HCT116 (cell line): Measurements from ENCODE around the gene GMDS. TPM values are rescaled to one million over a fixed set of nuclear protein-coding genes. Genes with fewer than 3 reads are reported as not detected.

ENCODE experiments used
- ATAC-seq: fragments of 200-7000 bp; cut with Tn5 transposase; 2 replicates; pipeline ENCODE4 v1.9.1; 2020; ENCODE audit warnings: mild to moderate bottlenecking, moderate library complexity
- BruUV-seq: library from RNA; stranded (reverse); fragments of 400-500 nt; replicated peaks from 2 replicates; lab custom pipeline; 2021; lab: Mats Ljungman, UMichigan
- CTCF ChIA-PET: fragments of 300-600 bp; sonication (Branson Sonifier 250); formaldehyde crosslinking; loops from one replicate; lab custom pipeline; 2021; ENCODE audit warnings: antibody characterized with exemption; lab: Charles Lee
- POLR2A ChIA-PET: fragments of 300-600, 350-600 bp; sonication (Branson Sonifier 250); formaldehyde crosslinking; loops from one replicate; lab custom pipeline; 2021; ENCODE audit warnings: antibody characterized with exemption; lab: Charles Lee
- RAD21 ChIA-PET, 2 experiments: fragments of 300-600 bp; sonication (Branson Sonifier 250); formaldehyde crosslinking; loops; one replicate each; lab custom pipeline; 2023; ENCODE audit warnings: low total read pairs in 2 of 2; ENCODE audit not compliant: uncharacterized antibody in 2 of 2, unreplicated experiment in 2 of 2, low non-redundant PET in 1 of 2; lab: Charles Lee
- DNase-seq: peaks from one replicate; pipeline ENCODE4 v3.0.0-alpha.2; 2010; ENCODE audit warnings: low read depth, low spot score
- H2AFZ ChIP-seq: fragments of 200-600 bp; shearing (Covaris generic), sonication (generic); 2 replicates; pipeline ENCODE4 v1.6.1; 2017; ENCODE audit warnings: low read depth, mixed run types, mixed read lengths, antibody characterized with exemption, low read length; ENCODE audit not compliant: poor library complexity, severe bottlenecking
- H3K27ac ChIP-seq: 2 replicates; pipeline ENCODE4 v1.5.1; 2012; ENCODE audit warnings: low read depth, low read length
- H3K27me3 ChIP-seq: fragments of 200-600 bp; sonication (generic); 2 replicates; pipeline ENCODE4 v1.6.1; 2016; ENCODE audit warnings: mixed run types, low read length, mixed read lengths; ENCODE audit not compliant: insufficient read depth
- H3K36me3 ChIP-seq, 2 experiments: fragments of 200-500 bp in 1 of 2; fragments of 200-600 bp in 1 of 2; sonication (Bioruptor generic) in 1 of 2; sonication (generic) in 1 of 2; 2 replicates each; pipeline versions ENCODE4 v1.5.1 to v1.6.1; 2014 to 2016; ENCODE audit warnings: low read length in 2 of 2, inconsistent platforms in 1 of 2, mixed read lengths in 1 of 2, mixed run types in 1 of 2; ENCODE audit not compliant: insufficient read depth in 2 of 2, control insufficient read depth in 1 of 2
- H3K4me1 ChIP-seq, 2 experiments: fragments of 200-600 bp in 1 of 2; sonication (generic) in 1 of 2; 2 replicates each; pipeline versions ENCODE4 v1.5.1 to v1.6.1; 2012 to 2017; ENCODE audit warnings: low read length in 2 of 2, inconsistent platforms in 1 of 2, mild to moderate bottlenecking in 1 of 2, mixed read lengths in 1 of 2, mixed run types in 1 of 2, moderate library complexity in 1 of 2; ENCODE audit not compliant: insufficient read depth in 2 of 2, control insufficient read depth in 1 of 2
- H3K4me2 ChIP-seq: fragments of 200-600 bp; sonication (generic); 2 replicates; pipeline ENCODE4 v1.6.1; 2017; ENCODE audit warnings: mixed run types, low read length, mixed read lengths
- H3K4me3 ChIP-seq, 2 experiments: fragments of 200-600 bp in 1 of 2; sonication (generic) in 1 of 2; replicated peaks in 1 of 2; 2 replicates each; pipeline ENCODE4 v1.5.1; 2011 to 2016; ENCODE audit warnings: low read length in 2 of 2, control low read depth in 1 of 2, low read depth in 1 of 2, mild to moderate bottlenecking in 1 of 2, mixed read lengths in 1 of 2, mixed run types in 1 of 2
- H3K79me2 ChIP-seq: fragments of 200-600 bp; sonication (generic); 2 replicates; pipeline ENCODE4 v1.6.1; 2017; ENCODE audit warnings: mild to moderate bottlenecking, mixed run types, low read length, moderate library complexity, mixed read lengths; ENCODE audit not compliant: insufficient read depth
- H3K9ac ChIP-seq: fragments of 200-600 bp; sonication (generic); 2 replicates; pipeline ENCODE4 v1.6.1; 2016; ENCODE audit warnings: low read length, mixed read lengths
- H3K9me2 ChIP-seq: fragments of 200-600 bp; sonication (generic), shearing (Covaris generic); 2 replicates; pipeline ENCODE4 v1.6.1; 2017; ENCODE audit warnings: mixed run types, mild to moderate bottlenecking, moderate library complexity; ENCODE audit not compliant: insufficient read depth
- H3K9me3 ChIP-seq, 2 experiments: fragments of 200-500 bp in 1 of 2; fragments of 200-600 bp in 1 of 2; sonication (Bioruptor generic) in 1 of 2; sonication (generic) in 1 of 2; 2 replicates each; pipeline ENCODE4 v1.6.1; 2014 to 2017; ENCODE audit warnings: low read length in 2 of 2, mixed read lengths in 2 of 2, inconsistent platforms in 1 of 2, low read depth in 1 of 2, mild to moderate bottlenecking in 1 of 2, mixed run types in 1 of 2, moderate library complexity in 1 of 2; ENCODE audit not compliant: control insufficient read depth in 1 of 2, insufficient read depth in 1 of 2
- H4K20me1 ChIP-seq: fragments of 200-600 bp; sonication (generic), shearing (Covaris generic); 2 replicates; pipeline ENCODE4 v1.6.1; 2017; ENCODE audit warnings: mixed run types, mild to moderate bottlenecking, moderate library complexity; ENCODE audit not compliant: insufficient read depth
- POLR2AphosphoS5 ChIP-seq: IDR thresholded peaks from 2 replicates; pipeline ENCODE4 v1.6.1; 2011; ENCODE audit warnings: mild to moderate bottlenecking, low read depth, low read length, moderate library complexity
- SIN3A ChIP-seq: IDR thresholded peaks from 2 replicates; pipeline ENCODE4 v1.6.1; 2012; ENCODE audit warnings: low read depth
- intact Hi-C: fragments of 100-400 bp; cut with micrococcal nuclease; formaldehyde crosslinking; loops from 2 replicates; pipeline ENCODE4 v1.10.0; 2022
- total RNA-seq: library from RNA; stranded (reverse); gene quantifications from one replicate; pipeline ENCODE4 v1.2.1, GENCODE V29; 2021; ENCODE audit not compliant: unreplicated experiment
- TF ChIP-seq, protein P1 (sequence below), 3 experiments: fragments of 200-600 bp in 1 of 3; sonication (generic) in 1 of 3; IDR thresholded peaks in 2 of 3; conservative IDR thresholded peaks in 1 of 3; 2 replicates each; pipeline ENCODE4 v1.5.1; 2012 to 2017; ENCODE audit warnings: low read depth in 2 of 3, low read length in 2 of 3, antibody characterized with exemption in 1 of 3, borderline replicate concordance in 1 of 3, control low read depth in 1 of 3, mild to moderate bottlenecking in 1 of 3, mixed read lengths in 1 of 3, mixed run types in 1 of 3, moderate library complexity in 1 of 3; ENCODE audit not compliant: insufficient read depth in 1 of 3

Gene GMDS
- total RNA-seq, 1 experiment from 2014 or later, result 34.4 TPM

DNA sequence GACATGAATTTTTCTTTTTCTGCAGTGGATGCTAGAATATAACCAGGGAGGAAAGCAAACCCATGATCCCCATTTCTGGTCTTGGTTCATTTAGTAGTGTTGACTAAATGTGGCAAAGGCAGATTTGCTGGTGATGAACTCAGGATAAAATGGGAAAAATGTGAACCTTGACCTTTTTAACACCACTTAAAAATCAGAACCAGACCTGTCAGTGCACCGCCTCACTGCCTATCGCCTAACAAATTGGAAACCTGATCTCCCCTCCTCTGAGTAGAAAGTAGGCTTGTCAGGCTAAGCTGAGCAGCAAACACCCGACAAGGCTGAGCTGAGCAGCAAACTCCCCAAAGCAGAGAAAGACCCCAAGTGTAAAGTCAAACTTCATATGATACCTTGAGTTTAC, 380.9 kb downstream of the GMDS start (continued):
- TF ChIP-seq, protein P1, sequence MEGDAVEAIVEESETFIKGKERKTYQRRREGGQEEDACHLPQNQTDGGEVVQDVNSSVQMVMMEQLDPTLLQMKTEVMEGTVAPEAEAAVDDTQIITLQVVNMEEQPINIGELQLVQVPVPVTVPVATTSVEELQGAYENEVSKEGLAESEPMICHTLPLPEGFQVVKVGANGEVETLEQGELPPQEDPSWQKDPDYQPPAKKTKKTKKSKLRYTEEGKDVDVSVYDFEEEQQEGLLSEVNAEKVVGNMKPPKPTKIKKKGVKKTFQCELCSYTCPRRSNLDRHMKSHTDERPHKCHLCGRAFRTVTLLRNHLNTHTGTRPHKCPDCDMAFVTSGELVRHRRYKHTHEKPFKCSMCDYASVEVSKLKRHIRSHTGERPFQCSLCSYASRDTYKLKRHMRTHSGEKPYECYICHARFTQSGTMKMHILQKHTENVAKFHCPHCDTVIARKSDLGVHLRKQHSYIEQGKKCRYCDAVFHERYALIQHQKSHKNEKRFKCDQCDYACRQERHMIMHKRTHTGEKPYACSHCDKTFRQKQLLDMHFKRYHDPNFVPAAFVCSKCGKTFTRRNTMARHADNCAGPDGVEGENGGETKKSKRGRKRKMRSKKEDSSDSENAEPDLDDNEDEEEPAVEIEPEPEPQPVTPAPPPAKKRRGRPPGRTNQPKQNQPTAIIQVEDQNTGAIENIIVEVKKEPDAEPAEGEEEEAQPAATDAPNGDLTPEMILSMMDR (IDR thresholded peaks at IDR 0.05 in 2 of 3, conservative IDR thresholded peaks at IDR 0.05 in 1 of 3; ENCODE audit: borderline replicate concordance in 1 of 3, insufficient read depth in 1 of 3, low read depth in 2 of 3, low read length in 2 of 3), result no peak

DNA sequence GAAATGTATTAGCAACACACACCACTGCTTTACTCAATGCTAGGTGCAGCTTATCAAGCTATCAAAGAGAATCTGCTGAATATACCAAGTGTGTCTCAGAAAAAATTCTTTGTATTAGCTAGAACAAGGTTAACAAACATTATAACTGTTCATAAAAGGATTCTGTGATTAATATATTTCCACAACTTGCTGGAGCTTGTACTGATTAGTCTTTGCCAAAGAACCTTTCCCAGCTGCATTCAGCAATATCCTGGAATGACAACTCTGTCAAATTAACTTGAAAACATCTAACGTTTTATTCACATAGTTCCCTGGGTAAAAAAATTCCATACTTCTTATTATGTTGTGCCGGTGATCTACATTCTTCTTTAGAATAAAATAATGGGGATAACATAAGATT, 383.0 kb downstream of the GMDS start:
- TF ChIP-seq POLR2AphosphoS5 (no peak), SIN3A (no peak)
- TF ChIP-seq, protein P1 (IDR thresholded peaks at IDR 0.05 in 2 of 3, conservative IDR thresholded peaks at IDR 0.05 in 1 of 3; ENCODE audit: borderline replicate concordance in 1 of 3, insufficient read depth in 1 of 3, low read depth in 2 of 3, low read length in 2 of 3), result no peak
- no peak for ATAC-seq

More for the DNA sequence above, 383.0 kb downstream of the GMDS start:
- Histone ChIP-seq H4K20me1 (no peaks in the 10 kb centered on the region), H3K27ac (no peak overlapping the region), H3K4me2 (no peak overlapping the region), H3K4me3 (no peak overlapping the region), H3K4me1 (no peaks in the 10 kb centered on the region), H3K36me3 (no peaks in the 10 kb centered on the region), H3K9me2 (no peaks in the 10 kb centered on the region), H3K9me3 (no peaks in the 10 kb centered on the region), H3K9ac (no peak overlapping the region), H2AFZ (no peak overlapping the region), H3K27me3 (no peaks in the 10 kb centered on the region), H3K79me2 (no peaks in the 10 kb centered on the region)
- POLR2A ChIA-PET, result no interaction called here
- BruUV-seq, result no TSS peak
- no peak for DNase-seq
- intact Hi-C loops, result no loop called here
- RAD21 ChIA-PET, result no interaction called here
- CTCF ChIA-PET, result no interaction called here
